ENCODE data around the gene CPT1B. TPM values are rescaled to one million over a fixed set of nuclear protein-coding genes. Genes with fewer than 3 reads are reported as not detected.

CPT1B gene
- total and polyA plus RNA-seq, 2 of the 8 experiments (the other 6 are each of a cell fraction or from before 2014, with no cell fraction given): 34.2 to 36.2 TPM

DNA sequence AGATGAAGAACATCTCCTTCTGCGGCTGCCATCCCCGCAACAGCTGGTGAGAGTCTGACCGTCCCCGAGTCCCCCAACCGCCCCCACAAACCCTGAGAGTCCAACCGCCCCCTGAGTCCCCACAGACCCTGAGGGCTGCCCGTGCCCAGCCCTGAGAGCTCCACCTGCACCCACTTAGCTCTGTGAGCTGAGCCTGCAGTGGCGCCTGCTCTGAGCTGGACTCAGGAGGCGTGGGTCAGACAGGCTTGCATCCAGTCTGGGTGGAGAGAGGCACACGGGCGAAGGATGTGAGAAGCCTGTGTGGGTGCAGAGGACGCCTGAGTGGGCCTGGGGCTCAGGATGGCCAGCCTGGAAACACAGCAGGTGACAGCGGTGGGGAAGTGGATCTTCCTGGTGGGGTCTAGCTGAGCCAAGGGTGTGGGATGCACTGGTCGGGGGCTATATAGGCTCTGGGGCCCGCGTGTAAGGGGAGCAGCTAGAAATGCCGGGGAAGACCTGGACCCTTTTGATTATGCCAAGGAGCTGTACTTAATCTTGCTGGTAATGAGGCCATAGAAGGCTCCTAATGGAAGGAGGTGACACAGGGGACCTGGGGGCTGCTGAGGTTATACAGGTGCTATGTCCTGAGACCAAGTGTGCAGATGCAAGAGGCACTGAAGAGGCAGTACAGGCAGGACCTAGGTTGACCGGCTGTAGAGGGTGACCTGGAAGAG lies 28.9 kb upstream of the CPT1B start (continued):
- TF ChIP-seq SUZ12 (IDR thresholded peaks at IDR 0.05; ENCODE audit: low read length) (no peak), BRCA1 (IDR thresholded peaks at IDR 0.05; ENCODE audit: low read depth, low read length) (no peak), KDM5A (IDR thresholded peaks at IDR 0.05; ENCODE audit: low read length) (no peak), CHD2 (IDR thresholded peaks at IDR 0.05; ENCODE audit: low read length) (no peak), NANOG (IDR thresholded peaks at IDR 0.05; ENCODE audit: insufficient read depth, low read depth, low read length, poor library complexity, severe bottlenecking) (no peak), SRF (IDR thresholded peaks at IDR 0.05; ENCODE audit: low read depth, low read length) (no peak), CHD1 (IDR thresholded peaks at IDR 0.05; ENCODE audit: low read depth, low read length) (no peak), ASH2L (IDR thresholded peaks at IDR 0.05; ENCODE audit: low read length) (no peak)
